HUES64 (cell line): ENCODE results near the gene MYO19.
"Not testable (repeated sequence)": the region's sequence is repeated elsewhere in the genome, so short reads cannot be mapped to it uniquely, and the experiment has no call there.

Experiments used
- H3K27ac ChIP-seq: 2 replicates; pipeline ENCODE4 v1.7.0; 2013; ENCODE audit warnings: low read depth, low read length, inconsistent platforms
- H3K27me3 ChIP-seq: 2 replicates; pipeline ENCODE4 v1.6.1; 2013; ENCODE audit warnings: mild to moderate bottlenecking, low read length; ENCODE audit not compliant: insufficient read depth
- H3K36me3 ChIP-seq: 2 replicates; pipeline ENCODE4 v1.6.1; 2013; ENCODE audit warnings: mild to moderate bottlenecking, low read length; ENCODE audit not compliant: insufficient read depth
- H3K4me1 ChIP-seq: 2 replicates; pipeline ENCODE4 v1.6.1; 2013; ENCODE audit warnings: mild to moderate bottlenecking, low read length, moderate library complexity; ENCODE audit not compliant: insufficient read depth
- H3K4me3 ChIP-seq: 2 replicates; pipeline ENCODE4 v1.5.1; 2013; ENCODE audit warnings: mild to moderate bottlenecking, low read length, moderate library complexity
- H3K9ac ChIP-seq: 2 replicates; pipeline ENCODE4 v1.6.1; 2013; ENCODE audit warnings: mild to moderate bottlenecking, low read depth, low read length
- H3K9me3 ChIP-seq: 2 replicates; pipeline ENCODE4 v1.6.1; 2013; ENCODE audit warnings: low read depth, low read length; ENCODE audit not compliant: insufficient read depth
- WGBS: fragments of 150-250, 120-280 bp; methylation state at CpG from one replicate; pipeline ENCODE4 v1.1.7; 2013; ENCODE audit warnings: missing lambda C conversion rate; 5-methylcytosine and 5-hydroxymethylcytosine counted together

Gene MYO19

DNA sequence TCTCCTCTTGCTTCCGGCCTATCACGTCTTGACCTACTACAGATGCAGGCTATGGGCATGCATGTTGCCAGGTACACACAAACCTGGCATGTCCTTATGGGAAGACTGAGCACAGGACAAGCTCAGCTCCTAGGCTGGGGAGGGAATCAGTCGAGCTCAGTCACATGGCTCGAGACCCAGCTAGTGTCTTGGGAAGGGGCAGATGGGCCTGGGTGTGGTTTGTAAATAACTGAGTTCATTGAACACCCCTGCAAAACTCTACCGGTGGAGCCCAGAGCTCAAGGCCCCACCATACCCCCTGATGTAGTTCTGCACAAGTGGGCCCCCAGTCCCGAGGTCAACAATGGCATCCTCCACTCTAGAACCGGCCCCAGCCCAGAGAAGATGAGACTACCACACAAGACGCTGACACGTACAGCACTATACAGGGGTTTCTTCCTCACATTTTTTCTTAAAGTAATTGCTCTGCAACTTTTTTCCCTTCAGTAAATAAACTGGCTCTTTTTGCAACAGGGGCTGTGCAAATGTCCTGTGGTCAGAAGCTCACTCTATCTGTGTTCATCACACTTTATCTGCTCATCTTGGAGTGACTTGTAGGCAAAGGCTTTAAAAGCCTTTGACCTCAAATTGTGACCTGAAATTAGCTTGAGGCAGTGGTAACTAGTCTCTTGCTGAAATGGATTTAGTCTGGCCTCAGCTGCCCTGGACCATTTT lies 25.2 kb downstream of the MYO19 start:
- Histone ChIP-seq H3K4me1 (no peaks in the 10 kb centered on the region), H3K9ac (no peak overlapping the region), H3K4me3 (no peak overlapping the region), H3K9me3 (no peaks in the 10 kb centered on the region), H3K27ac (no peak overlapping the region), H3K36me3 (peaks cover 95% of the 10 kb centered on the region), H3K27me3 (no peaks in the 10 kb centered on the region)
- 94% methylated on average over 9 of the region's 9 CpGs for WGBS

- H3K9me3 ChIP-seq, H3K9ac ChIP-seq, H3K4me1 ChIP-seq, H3K4me3 ChIP-seq, H3K27ac ChIP-seq, H3K27me3 ChIP-seq: not testable (repeated sequence)
- 96% methylated on average over 2 of the region's 2 CpGs for WGBS
- peaks cover 95% of the 10 kb centered on the region for H3K36me3 ChIP-seq
These were observed 26.2 kb downstream of the MYO19 start for GRCh38 chr17:36508439-36508838.

DNA sequence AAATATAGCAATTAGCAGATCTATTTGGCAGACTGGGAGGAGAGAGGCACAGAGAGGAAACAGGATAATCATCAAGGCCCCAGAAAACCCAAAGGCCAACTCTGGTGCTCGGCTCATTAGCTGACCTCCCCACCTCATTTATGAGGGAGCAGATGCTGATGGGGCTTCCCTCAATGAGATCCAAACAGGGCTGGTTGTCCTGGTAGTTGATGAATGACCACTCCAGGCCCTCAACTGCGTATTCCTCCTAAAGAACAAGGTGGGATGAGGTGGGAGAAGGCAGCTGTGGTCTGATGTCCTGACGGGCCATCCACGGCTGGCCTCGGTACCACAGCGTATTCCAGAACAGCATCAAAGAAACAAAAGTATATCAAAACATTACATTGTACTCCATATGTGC lies 27.4 kb downstream of the MYO19 start:
- H3K36me3 ChIP-seq = peaks cover 95% of the 10 kb centered on the region

GRCh38 chr17:36506831-36507230 lies 27.8 kb downstream of the MYO19 start:
- Histone ChIP-seq H3K4me1 (no peaks in the 10 kb centered on the region), H3K4me3 (no peak overlapping the region), H3K27ac (no peak overlapping the region), H3K36me3 (peaks cover 99% of the 10 kb centered on the region), H3K27me3 (no peaks in the 10 kb centered on the region), H3K9ac (no peak overlapping the region), H3K9me3 (no peaks in the 10 kb centered on the region)
- 95% methylated on average over 11 of the region's 11 CpGs for WGBS

More for the DNA sequence above, 27.4 kb downstream of the MYO19 start:
- no peak overlapping the region for H3K27ac ChIP-seq
- 100% methylated on average over 6 of the region's 6 CpGs for WGBS
- no peak overlapping the region for H3K9ac ChIP-seq
- H3K4me1 ChIP-seq = no peaks in the 10 kb centered on the region
- H3K27me3 ChIP-seq = no peaks in the 10 kb centered on the region
- H3K9me3 ChIP-seq = no peaks in the 10 kb centered on the region
- no peak overlapping the region for H3K4me3 ChIP-seq

DNA sequence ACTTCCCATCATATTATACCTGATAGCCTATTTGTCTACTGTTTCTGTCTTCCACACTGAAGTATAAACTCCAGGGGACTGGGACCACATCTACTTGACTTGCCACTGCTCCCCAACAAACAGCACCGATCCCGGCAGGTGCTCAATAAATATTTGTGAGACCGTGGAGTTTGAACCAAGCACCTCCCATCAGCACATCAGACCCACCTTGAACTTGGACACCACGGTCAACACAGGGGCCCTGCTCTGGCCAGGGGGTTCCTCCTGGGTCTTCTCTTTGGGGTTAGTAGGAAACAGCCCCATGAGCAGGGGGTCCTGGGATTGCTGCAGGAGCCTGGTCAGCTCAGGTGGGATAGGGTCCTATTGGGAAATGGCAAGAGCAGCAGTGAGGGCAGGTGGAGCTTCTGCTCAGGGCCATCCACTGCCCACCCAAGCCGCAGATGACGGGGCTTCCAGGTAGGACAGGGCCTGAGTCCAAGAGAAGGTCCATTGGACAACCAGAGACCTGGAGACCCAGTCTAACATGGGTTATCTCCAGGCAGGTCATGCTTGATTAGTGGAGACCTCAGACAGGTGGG lies 28.3 kb downstream of the MYO19 start:
- Histone ChIP-seq H3K36me3 (peaks cover 100% of the 10 kb centered on the region), H3K27ac (no peak overlapping the region), H3K4me1 (no peaks in the 10 kb centered on the region), H3K27me3 (no peaks in the 10 kb centered on the region), H3K4me3 (no peak overlapping the region), H3K9me3 (no peaks in the 10 kb centered on the region), H3K9ac (no peak overlapping the region)
- WGBS = 88% methylated on average over 6 of the region's 6 CpGs

DNA sequence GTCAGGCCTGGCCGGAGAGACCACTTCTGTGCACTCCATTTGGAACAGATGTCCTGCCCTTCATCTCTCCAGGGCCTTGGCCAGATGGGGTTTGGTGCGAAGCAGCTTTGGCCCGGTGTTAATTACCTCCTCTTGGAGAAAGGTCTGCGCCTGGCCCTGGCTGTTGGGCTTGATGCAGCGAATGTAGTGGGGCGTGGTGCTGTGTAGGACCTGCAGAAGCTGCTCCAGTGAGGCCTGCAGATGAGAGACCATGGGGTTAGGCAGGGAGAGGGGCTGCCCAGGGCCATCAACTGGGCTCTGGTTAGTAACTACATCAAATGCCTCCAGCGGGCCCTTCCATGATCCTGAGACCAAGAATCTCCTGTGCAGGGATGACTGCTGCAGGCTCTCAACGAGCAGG lies 29.5 kb downstream of the MYO19 start:
- Histone ChIP-seq H3K4me1 (no peaks in the 10 kb centered on the region), H3K9me3 (no peaks in the 10 kb centered on the region), H3K36me3 (peaks cover 100% of the 10 kb centered on the region), H3K27me3 (no peaks in the 10 kb centered on the region), H3K27ac (no peak overlapping the region), H3K4me3 (no peak overlapping the region), H3K9ac (no peak overlapping the region)
- 93% methylated on average over 8 of the region's 8 CpGs for WGBS

DNA sequence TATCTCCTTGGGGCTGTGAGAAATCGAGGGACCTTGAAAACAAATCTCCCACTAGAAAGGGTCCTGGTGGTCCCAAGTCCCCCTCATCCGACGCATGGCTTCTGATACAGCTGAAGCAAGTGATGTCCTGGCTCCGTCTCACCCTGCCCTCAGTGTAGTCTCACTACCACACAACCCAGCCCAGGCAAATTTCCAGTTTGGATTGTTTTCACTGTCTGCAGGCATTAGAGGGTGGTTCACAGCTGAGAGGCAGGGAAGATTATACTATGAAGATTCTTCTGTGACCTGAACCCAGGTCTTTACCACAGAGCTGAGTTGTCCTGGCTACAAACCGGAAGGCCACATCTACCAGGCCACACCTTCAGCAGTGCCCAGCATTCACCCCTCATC lies 30.5 kb downstream of the MYO19 start:
- Histone ChIP-seq H3K4me1 (no peaks in the 10 kb centered on the region), H3K27ac (no peak overlapping the region), H3K9ac (no peak overlapping the region), H3K9me3 (no peaks in the 10 kb centered on the region), H3K4me3 (no peak overlapping the region), H3K36me3 (peaks cover 96% of the 10 kb centered on the region), H3K27me3 (no peaks in the 10 kb centered on the region)
- 96% methylated on average over 5 of the region's 5 CpGs for WGBS

DNA sequence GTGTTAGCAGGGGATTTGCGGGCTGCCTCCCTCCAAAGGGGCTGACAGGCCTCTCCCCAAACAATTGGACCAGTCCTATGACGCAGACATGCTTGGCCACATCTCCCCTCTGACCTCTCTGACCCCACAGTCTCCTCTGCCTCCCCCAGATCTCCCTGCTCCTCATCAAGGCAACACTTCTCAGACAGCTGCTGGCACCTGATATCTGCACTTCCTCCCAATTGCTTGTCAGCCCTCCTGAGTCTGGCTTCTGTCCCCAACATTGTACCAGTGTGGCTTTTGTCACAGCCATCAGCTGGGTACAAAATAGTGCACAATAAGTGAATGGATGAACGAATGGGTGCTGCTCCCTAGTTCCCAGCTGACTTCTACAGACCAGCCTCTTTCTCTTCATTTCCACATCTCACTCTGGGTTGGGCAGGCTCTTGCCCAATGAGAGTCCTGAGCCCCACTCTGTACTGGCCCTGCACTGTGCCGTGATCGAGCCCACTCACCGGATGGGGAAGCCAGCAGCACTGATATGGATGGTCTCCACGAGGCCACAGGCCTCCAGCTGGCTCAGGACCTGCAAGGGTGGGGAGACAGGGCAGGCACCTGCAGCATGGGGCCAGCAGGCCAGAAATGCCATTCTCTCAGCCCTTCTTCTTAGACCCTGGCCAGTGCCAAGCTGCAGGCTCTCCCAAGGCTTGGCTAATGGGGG lies 31.1 kb downstream of the MYO19 start:
- 95% methylated on average over 7 of the region's 7 CpGs for WGBS
- peaks cover 96% of the 10 kb centered on the region for H3K36me3 ChIP-seq

DNA sequence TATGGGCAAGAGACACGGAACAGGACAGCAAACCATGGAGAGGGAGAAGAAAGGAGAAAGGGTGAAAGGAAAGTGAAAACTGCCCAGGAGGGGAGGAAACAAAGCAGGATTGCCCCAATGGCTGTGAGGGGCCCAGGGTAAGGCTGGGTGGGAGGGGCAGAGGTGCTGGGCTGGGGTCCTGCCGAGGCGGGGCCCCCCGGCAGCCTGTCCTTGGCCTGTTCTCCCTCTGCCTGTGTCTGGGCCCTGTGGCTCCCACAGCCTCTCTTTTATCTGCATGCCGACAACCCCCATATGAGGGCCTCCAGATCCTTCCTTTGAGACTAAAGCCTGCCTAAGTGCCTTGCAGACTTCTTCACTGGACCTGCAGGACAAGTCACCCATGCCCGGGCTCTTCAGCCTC lies 32.7 kb downstream of the MYO19 start:
- Histone ChIP-seq H3K27ac (no peak overlapping the region), H3K4me1 (no peaks in the 10 kb centered on the region), H3K27me3 (no peaks in the 10 kb centered on the region), H3K9ac (no peak overlapping the region), H3K9me3 (no peaks in the 10 kb centered on the region), H3K36me3 (peaks cover 94% of the 10 kb centered on the region), H3K4me3 (no peak overlapping the region)
- 91% methylated on average over 6 of the region's 6 CpGs for WGBS

More for the DNA sequence above, 31.1 kb downstream of the MYO19 start:
- Histone ChIP-seq H3K9me3 (no peaks in the 10 kb centered on the region), H3K4me1 (no peaks in the 10 kb centered on the region), H3K4me3 (no peak overlapping the region), H3K27ac (no peak overlapping the region), H3K9ac (no peak overlapping the region), H3K27me3 (no peaks in the 10 kb centered on the region)

DNA sequence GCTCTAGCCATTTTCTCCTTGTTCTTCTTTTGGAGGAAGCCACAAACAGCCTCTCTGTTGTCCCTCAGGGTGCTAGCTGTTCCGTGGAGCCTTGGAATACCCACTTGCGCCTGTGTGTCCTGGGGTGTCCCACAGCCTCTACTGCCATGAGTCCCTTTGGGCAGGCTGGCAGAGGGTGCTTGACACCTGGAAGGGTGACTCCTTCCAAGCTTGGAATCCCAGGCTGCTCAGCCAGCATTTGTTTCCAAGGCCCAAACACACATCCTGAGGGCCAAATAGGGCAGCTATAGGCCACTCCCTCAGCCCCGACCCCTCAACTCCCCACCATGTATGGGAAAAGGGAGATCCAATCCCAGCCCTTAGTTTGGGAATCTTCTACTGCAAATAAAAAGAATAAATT lies 33.3 kb downstream of the MYO19 start:
- H3K4me1 ChIP-seq = no peaks in the 10 kb centered on the region
- peaks cover 93% of the 10 kb centered on the region for H3K36me3 ChIP-seq
- WGBS = 91% methylated on average over 2 of the region's 3 CpGs
- H3K9me3 ChIP-seq = no peaks in the 10 kb centered on the region
- no peak overlapping the region for H3K4me3 ChIP-seq
- H3K27ac ChIP-seq = no peak overlapping the region
- no peak overlapping the region for H3K9ac ChIP-seq
- H3K27me3 ChIP-seq = no peaks in the 10 kb centered on the region

- Histone ChIP-seq H3K27ac (no peak overlapping the region), H3K4me1 (no peaks in the 10 kb centered on the region), H3K9ac (no peak overlapping the region), H3K4me3 (no peak overlapping the region), H3K27me3 (no peaks in the 10 kb centered on the region), H3K9me3 (no peaks in the 10 kb centered on the region), H3K36me3 (peaks cover 93% of the 10 kb centered on the region)
- 94% methylated on average over 15 of the region's 15 CpGs for WGBS
These were observed 33.9 kb downstream of the MYO19 start for GRCh38 chr17:36500745-36501225.
